ENCODE results near the gene NCAPH2.

GRCh38 chr22:50461536-50461935, 46.5 kb upstream of the NCAPH2 start:
- TF ChIP-seq CTCF (IDR thresholded peaks at IDR 0.05) (no peak), EP300 (IDR thresholded peaks at IDR 0.05; ENCODE audit: low read depth) (no peak), POLR2A (IDR thresholded peaks at IDR 0.05) (no peak)
